ENCODE measurements around the gene ENTPD1. TPM values are rescaled to one million over a fixed set of nuclear protein-coding genes. Genes with fewer than 3 reads are reported as not detected.
"Not testable (repeated sequence)": the region's sequence is repeated elsewhere in the genome, so short reads cannot be mapped to it uniquely, and the experiment has no call there.

ENTPD1 gene
- total RNA-seq, 6 donors from 2014 or later, result 18.0 to 45.4 (median 22.3) TPM

- peaks cover 16 to 30% (median 21%) of the 10 kb centered on the region in 4 donors for H3K4me1 ChIP-seq
- TF ChIP-seq POLR2A (IDR thresholded peaks at IDR 0.05) (no peak), CTCF (IDR thresholded peaks at IDR 0.05) (no peak), EP300 (IDR thresholded peaks at IDR 0.05) (no peak), POLR2AphosphoS5 (IDR thresholded peaks at IDR 0.05) (no peak)
- H3K27me3 ChIP-seq, result no peaks in the 10 kb centered on the region
- no peaks in the 10 kb centered on the region for H3K36me3 ChIP-seq
- H3K4me3 ChIP-seq, result no peak overlapping the region
- peak overlapping the region in 2 of 4 donors; percentile 57 to 80 for H3K27ac ChIP-seq
- H3K9me3 ChIP-seq, result no peaks in the 10 kb centered on the region
- DNase-seq, result no peak
- WGBS, 2 donors, result 87 to 91% methylated on average over 3 of the region's 3 CpGs
- ATAC-seq (ENCODE audit: low FRiP score in 2 of 2), result no peak
Measured at GRCh38 chr10:95795602-95796001, 39.6 kb downstream of the ENTPD1 start.

- no peak for TF ChIP-seq EP300 (IDR thresholded peaks at IDR 0.05)
- no peak for TF ChIP-seq POLR2A (IDR thresholded peaks at IDR 0.05)
- no peak for TF ChIP-seq CTCF (IDR thresholded peaks at IDR 0.05)
Measured at GRCh38 chr10:95796504-95796903, 40.5 kb downstream of the ENTPD1 start.

GRCh38 chr10:95798096-95798855 is 42.3 kb downstream of the ENTPD1 start:
- ATAC-seq (ENCODE audit: low FRiP score in 2 of 2), result no peak
- Histone ChIP-seq H3K27ac (peak overlapping the region in 3 of 4 donors; percentile 1 to 31 (median 13)), H3K36me3 (no peaks in the 10 kb centered on the region), H3K27me3 (no peaks in the 10 kb centered on the region), H3K4me1 (peaks cover 8 to 18% (median 13%) of the 10 kb centered on the region in 4 donors), H3K9me3 (no peaks in the 10 kb centered on the region), H3K4me3 (no peak overlapping the region)
- DNase-seq, result no peak
- TF ChIP-seq POLR2AphosphoS5 (IDR thresholded peaks at IDR 0.05), result no peak
- no peak for TF ChIP-seq CTCF (IDR thresholded peaks at IDR 0.05)
- TF ChIP-seq POLR2A (IDR thresholded peaks at IDR 0.05), result no peak
- TF ChIP-seq EP300 (IDR thresholded peaks at IDR 0.05), result no peak

More at GRCh38 chr10:95796504-95796903, 40.5 kb downstream of the ENTPD1 start:
- Histone ChIP-seq H3K27me3 (no peaks in the 10 kb centered on the region), H3K4me3 (no peak overlapping the region), H3K36me3 (no peaks in the 10 kb centered on the region), H3K4me1 (peaks cover 16 to 30% (median 21%) of the 10 kb centered on the region in 4 donors), H3K27ac (peak overlapping the region in 1 of 4 donors; percentile 15), H3K9me3 (no peaks in the 10 kb centered on the region)
- DNase-seq (no peak), ATAC-seq (ENCODE audit: low FRiP score in 2 of 2) (no peak)

- WGBS, 2 donors, result 77 to 89% methylated on average over 2 of the region's 2 CpGs
- H3K27me3 ChIP-seq; H3K36me3 ChIP-seq; H3K9me3 ChIP-seq; H3K27ac ChIP-seq; ATAC-seq (ENCODE audit: low FRiP score in 2 of 2); DNase-seq; H3K4me1 ChIP-seq; H3K4me3 ChIP-seq: not testable (repeated sequence)
Measured at GRCh38 chr10:95800286-95800685, 44.3 kb downstream of the ENTPD1 start.

- H3K9me3 ChIP-seq; H3K4me1 ChIP-seq; H3K27me3 ChIP-seq; DNase-seq; H3K36me3 ChIP-seq; H3K27ac ChIP-seq; ATAC-seq (ENCODE audit: low FRiP score in 2 of 2); H3K4me3 ChIP-seq: not testable (repeated sequence)
- 63 to 80% methylated on average over 7 to 11 of the region's 11 CpGs for WGBS, 2 donors
Measured at GRCh38 chr10:95806687-95807380, 50.9 kb downstream of the ENTPD1 start.

GRCh38 chr10:95808705-95809308 is 52.8 kb downstream of the ENTPD1 start:
- WGBS, 2 donors, result 77 to 78% methylated on average over 8 of the region's 8 CpGs

More at GRCh38 chr10:95808705-95809308, 52.8 kb downstream of the ENTPD1 start:
- not testable (repeated sequence) for H3K36me3 ChIP-seq; DNase-seq; H3K4me1 ChIP-seq; H3K27ac ChIP-seq; H3K4me3 ChIP-seq; ATAC-seq (ENCODE audit: low FRiP score in 2 of 2); H3K27me3 ChIP-seq; H3K9me3 ChIP-seq

Data from upper lobe of left lung (tissue), 6 donors.